Measurements from ENCODE around the gene CYB5B.

CYB5B gene

GRCh38 chr16:69486724-69487123, 62.3 kb downstream of the CYB5B start:
- DNase-seq = no peak

DNA sequence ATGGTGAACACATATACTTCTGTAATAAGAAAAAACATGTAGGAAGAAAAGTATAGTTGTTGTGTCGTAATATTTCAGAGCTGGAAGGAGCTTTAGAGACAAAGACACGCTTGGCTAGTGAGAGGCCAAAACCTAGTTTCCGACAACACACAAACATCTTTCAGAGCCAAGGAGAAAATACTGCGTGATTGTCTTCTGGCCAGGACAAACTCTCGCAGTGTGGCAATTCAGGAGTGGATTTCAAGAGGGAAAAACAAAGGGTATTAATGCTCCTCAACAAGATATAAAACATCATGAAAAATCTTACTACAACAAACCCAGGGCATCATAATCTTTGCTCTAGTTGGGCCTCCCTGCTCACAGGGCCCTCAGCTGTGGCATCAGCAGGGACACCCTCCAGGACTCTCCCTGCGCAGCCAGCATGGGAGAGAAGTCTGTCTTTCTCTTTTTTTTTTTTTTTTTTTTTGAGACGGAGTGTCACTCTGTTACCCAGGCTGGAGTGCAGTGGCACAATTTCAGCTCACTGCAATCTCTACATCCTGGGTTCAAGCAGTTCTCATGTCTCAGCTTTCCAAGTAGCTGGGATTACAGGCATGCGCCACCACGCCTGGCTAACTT, 66.4 kb downstream of the CYB5B start:
- DNase-seq = no peak

GRCh38 chr16:69494991-69495392, 70.6 kb downstream of the CYB5B start:
- no peak for DNase-seq

- DNase-seq = no peak
These were observed 71.4 kb downstream of the CYB5B start for GRCh38 chr16:69495821-69496220.

DNA sequence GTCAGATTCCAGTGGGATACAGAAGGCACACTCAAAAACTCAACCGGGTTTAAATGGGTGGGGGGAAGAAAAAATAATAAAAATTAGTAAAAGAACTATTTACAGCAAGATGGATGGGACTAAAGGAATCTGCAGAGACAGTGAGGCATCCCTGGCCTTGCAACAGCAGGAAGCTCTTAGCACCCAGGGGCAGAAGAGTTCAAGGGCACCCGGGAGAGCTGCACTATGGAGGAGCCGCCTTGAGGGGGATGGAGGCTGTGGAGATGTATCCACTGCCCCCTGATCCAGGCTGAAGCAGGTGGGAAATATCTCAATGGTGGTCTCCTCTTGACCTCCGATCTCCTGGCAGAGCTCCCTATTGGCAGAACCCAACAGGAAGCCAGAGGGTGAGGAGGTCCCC, 72.0 kb downstream of the CYB5B start:
- DNase-seq = no peak

GRCh38 chr16:69496896-69497295, 72.5 kb downstream of the CYB5B start:
- DNase-seq = no peak

- no peak for DNase-seq
These were observed 73.6 kb downstream of the CYB5B start for GRCh38 chr16:69497876-69498596.

DNA sequence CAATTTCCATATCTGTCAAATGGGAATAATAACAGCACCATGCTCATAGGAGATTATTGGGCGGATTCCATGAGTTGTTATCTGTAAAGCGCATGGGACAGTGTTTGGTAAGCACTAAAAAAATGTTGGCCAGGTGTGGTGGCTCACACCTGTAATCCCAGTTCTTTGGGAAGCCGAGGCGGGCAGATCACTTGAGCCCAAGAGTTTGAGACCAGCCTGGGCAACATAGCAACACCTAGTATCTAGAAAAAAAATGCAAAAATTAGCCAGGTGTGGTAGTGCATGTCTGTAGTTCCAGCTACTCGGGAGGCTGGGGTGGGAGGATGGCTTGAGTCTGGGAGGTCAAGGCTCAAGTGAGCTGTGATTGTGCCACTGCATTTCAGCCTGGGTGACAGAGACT, 74.5 kb downstream of the CYB5B start:
- no peak for DNase-seq

DNA sequence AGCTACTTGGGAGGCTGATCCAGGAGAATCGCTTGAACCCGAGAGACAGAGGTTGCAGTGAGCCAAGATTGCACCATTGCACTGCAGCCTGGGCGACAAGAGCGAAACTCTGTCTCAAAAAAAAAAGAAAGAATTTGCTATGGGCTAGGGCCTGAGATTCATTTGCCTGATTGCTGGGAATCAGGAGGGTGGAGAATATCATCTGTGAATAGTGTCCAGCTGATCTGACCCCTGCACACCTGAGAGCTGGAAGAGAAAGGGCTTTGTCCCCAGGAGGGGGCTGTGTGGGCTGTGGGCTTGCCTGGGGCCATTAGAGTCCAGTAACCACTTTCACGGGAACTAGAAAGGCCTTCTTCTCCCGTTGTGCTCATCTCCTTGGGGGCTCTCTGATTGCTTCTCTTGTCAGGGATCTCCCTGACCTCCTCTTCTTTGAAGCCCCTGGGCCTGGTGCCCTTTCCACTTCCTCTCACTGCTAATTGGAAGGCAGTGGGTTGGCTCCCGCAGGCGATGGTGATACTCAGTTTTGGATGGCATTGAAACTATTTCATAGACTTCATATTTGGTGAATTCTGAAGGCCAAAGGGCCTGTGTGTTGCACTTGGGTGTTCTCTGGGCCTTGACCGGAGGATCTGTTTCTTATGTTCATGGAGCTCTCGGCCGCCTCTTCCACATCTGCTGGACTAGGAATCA, 75.3 kb downstream of the CYB5B start:
- no peak for DNase-seq

GRCh38 chr16:69500496-69500895, 76.1 kb downstream of the CYB5B start:
- DNase-seq = no peak

DNA sequence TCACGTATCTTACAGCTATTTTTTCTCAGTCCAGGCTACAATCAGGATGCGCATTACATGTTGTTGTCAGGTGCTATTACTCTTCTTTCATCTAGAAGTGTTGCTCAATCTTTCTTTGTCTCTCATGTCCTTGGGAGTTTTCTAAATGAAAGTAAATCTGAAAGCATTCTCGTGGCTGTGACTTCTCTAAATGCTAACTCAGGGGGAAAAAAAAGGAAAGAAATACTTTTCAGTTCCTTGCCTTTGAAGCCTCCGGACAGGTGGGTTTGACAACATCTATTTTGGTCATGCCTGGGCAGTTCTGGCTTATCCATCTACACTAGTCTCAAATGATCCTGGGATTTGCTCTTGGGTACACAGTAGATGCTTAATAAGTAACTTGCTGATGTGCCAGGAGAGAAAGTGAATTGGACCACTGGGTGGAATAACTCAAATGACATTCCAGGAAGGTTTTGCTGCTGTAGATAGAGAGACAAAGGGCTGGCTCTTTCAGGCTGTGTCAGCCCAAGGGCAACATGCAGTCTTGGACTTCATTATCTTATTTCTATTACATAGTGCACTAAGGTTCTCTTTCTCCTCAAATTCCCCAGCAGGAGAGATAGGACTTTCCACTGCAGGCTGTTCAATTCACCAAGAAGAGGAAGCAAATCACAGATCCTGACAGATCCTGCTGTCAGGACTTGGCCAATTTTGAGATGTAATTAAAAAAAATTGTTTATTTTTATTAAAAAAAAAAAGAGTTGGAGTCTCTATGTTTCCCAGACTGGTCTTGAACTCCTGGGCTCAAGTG, 77.7 kb downstream of the CYB5B start:
- no peak for DNase-seq

- DNase-seq = no peak
These were observed 78.8 kb downstream of the CYB5B start for GRCh38 chr16:69503244-69503643.

DNA sequence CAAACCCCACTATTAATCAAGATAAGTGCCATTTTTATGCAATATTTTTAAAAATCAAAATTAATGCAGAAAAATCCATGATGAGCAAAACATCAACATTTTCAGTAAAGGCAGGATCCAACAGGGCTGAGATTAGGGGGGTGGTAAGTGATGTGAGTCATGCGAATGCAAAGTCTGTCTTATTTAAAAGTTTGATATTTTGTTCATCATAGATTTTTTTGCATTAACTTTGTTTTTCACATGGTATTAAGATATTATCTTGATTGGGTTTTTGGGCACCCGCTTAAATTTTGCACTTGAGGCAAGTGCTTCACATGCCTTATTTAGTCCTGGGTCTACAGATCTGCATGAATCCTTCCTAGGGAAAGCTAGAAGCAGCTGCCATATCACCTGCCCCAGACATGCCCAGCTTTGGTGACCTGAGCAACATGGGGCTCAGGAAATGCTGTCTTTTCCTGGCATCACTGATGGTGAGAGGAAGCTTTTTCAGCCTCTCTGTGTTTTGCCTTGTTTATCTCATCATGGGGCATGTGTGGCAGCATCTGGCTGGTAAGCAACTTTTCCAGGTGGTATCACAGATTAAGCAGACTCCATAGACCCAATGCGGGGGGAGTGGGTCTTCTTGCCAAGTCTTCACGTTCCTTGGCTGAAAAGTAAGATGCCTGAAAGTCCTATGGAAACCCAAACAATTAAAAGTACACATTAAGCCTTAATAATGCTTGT, 83.8 kb downstream of the CYB5B start:
- no peak for DNase-seq

DNA sequence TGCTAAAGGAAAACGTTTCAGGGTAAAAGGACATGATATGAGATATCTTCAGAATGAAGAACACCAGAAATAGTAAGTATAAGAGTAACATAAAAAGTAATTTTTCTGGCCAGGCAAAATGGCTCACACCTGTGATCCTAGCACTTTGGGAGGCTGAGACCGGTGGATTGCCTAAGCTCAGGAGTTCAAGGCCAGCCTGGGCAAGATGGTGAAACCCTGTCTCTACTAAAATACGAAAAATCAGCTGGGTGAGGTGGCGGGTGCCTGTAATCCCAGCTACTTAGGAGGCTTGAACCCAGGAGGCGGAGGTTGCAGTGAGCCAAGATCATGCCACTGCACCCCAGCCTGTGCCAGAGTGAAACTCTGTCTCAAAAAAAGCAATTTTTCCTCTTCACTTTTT, 84.7 kb downstream of the CYB5B start:
- no peak for DNase-seq

DNA sequence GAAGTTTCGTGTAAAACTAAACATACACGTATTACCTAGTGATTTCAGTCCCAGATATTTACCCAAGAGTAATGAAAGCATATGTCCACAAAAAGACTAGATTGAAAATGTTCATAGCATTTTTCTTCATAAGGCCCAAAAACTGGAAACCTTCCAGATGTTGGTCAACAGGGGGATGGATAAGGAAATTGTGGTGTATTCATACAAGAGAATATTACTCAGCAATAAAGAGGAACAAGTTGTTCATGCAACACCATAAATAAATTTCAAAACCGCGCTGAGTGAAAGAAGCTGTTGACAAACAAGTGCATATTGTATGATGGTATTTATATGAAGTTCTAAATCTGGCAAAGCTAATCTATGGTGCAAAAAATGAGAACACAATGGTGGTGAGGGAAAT, 87.2 kb downstream of the CYB5B start:
- no peak for DNase-seq

GRCh38 chr16:69513180-69513966, 89.0 kb downstream of the CYB5B start:
- DNase-seq = peak; percentile 69

- DNase-seq = no peak
These were observed 89.9 kb downstream of the CYB5B start for GRCh38 chr16:69514356-69514755.

Measured in fibroblast of skin of back (primary cell).